GM18858 (cell line): ENCODE measurements around the gene ATP9B.

ENCODE experiments used
- ATAC-seq: cut with Tn5 transposase; IDR thresholded peaks from one replicate; pipeline ENCODE4 v1.9.1; 2021; ENCODE audit not compliant: unreplicated experiment

ATP9B gene, protein sequence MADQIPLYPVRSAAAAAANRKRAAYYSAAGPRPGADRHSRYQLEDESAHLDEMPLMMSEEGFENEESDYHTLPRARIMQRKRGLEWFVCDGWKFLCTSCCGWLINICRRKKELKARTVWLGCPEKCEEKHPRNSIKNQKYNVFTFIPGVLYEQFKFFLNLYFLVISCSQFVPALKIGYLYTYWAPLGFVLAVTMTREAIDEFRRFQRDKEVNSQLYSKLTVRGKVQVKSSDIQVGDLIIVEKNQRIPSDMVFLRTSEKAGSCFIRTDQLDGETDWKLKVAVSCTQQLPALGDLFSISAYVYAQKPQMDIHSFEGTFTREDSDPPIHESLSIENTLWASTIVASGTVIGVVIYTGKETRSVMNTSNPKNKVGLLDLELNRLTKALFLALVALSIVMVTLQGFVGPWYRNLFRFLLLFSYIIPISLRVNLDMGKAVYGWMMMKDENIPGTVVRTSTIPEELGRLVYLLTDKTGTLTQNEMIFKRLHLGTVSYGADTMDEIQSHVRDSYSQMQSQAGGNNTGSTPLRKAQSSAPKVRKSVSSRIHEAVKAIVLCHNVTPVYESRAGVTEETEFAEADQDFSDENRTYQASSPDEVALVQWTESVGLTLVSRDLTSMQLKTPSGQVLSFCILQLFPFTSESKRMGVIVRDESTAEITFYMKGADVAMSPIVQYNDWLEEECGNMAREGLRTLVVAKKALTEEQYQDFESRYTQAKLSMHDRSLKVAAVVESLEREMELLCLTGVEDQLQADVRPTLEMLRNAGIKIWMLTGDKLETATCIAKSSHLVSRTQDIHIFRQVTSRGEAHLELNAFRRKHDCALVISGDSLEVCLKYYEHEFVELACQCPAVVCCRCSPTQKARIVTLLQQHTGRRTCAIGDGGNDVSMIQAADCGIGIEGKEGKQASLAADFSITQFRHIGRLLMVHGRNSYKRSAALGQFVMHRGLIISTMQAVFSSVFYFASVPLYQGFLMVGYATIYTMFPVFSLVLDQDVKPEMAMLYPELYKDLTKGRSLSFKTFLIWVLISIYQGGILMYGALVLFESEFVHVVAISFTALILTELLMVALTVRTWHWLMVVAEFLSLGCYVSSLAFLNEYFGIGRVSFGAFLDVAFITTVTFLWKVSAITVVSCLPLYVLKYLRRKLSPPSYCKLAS

GRCh38 chr18:79068937-79069716 is at the start of gene ATP9B:
Gene ATP9B (plus strand): TSS chr18:79069394. CDS start chr18:79069411, 17 bp downstream.
- ATAC-seq: peak; percentile 61

DNA sequence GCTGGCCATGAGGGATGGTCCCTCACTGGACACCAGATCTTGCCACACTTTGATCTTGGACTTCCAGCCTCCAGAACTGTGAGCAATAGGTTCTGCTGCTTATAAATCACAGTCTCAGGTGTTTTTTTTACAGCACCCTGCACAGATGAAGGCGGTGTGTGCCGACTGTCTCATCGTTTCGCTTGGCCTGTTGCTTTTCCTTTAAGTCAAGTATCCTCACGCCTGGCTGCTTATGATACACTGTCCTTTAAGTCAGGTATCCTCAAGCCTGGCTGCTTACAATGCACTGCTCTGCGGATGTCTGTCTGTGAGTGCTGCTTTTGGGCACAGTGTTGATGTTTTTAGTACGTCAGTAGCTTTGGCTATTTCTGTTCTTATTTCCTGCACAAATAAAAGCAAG is 49.3 kb upstream of the ATP9B start:
- no peak for ATAC-seq

GRCh38 chr18:79022603-79023002 is 46.6 kb upstream of the ATP9B start:
- no peak for ATAC-seq

- ATAC-seq: no peak
Observed at GRCh38 chr18:79026491-79026890, 42.7 kb upstream of the ATP9B start.

GRCh38 chr18:79030680-79031079 is 38.5 kb upstream of the ATP9B start:
- ATAC-seq: no peak

GRCh38 chr18:79042276-79042675 is 26.9 kb upstream of the ATP9B start:
- ATAC-seq: no peak

DNA sequence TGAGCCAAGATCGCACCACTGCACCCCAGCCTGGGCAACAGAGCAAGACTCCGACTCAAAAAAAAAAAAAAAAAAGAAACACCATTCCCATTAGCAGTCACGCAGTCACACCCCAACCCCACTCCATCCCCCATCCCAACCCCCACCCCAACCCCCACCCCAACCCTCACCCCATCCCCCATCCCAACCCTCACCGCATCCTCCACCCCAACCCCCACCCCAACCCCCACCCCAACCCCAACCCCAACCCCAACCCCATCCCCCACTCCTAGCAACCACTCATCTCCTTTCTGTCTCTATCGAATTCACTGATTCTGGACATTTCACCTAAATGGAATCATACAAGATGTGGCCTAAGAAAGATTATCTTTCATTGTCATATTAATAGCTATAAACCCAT is 25.9 kb upstream of the ATP9B start:
- no peak for ATAC-seq

DNA sequence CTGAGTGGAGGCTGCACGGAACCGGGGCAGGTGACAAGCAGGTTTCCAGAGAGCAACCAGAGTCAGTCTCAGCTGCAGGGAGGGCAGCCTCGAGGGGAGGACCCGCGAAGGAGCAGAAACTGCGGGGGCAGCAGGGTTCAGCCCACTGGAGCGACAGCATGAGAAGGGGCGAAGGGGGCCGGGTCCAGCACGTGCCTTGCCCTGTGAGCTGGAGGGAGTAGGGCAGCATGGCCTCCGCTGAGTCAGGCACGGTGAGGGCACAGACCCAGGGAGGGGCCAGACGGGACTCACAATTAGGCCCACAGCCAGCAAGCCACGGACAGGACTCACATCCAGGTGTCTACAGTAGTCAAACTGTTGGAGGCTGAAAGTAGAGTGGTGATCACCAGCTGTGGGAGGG is 22.7 kb upstream of the ATP9B start:
- no peak for ATAC-seq

DNA sequence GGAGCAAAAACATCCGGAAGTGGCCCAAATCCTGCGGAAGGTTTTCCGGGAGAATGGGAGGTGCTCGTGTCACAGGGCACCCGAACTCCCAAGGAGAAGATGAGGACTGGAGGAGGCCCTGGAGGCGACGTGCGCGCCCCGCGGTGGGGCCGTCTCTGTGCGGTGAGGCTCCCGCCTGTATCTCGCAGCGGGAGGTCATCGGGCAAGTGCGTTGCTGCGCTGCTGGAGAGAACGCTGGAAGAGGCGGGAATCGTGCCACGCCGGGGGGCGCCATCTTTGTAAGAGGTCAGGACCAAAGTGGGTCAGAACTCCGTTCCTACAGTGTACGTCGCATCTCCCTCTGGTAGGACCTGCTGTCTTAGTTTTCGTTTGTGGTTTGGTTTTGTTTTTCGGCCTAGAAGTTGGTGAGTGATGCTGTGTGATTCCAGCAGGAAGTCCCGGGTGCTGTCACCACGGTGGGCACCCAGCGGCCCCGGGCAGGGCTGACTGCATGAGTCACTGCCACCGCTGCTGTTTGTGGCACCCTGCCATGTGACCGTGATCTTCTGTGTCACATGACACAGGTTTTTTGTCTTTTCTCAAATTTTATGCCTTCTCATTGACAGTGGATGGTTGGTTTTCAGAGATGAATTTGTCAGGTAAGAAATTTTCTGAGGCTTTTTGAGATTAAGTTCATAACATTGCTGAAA is 21.5 kb upstream of the ATP9B start:
- no peak for ATAC-seq

DNA sequence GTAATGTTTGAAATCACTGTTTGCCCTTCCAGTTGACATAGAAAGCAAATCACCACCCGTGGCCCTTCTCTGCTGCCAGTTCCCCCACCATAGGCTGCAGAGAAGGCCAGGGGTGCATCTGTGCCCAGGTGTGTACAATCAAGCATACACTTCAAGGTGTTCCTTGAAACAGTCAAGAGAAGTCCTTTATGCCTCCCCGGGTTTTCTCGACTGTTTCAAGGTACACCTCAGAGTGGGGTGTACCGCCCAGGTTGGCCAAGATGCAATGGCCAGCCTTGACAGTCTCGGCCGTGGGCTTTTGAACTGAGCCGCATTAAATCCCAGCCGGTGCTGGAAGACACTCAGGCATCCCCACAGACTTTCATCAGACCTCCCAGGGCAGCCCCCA is 21.0 kb upstream of the ATP9B start:
- no peak for ATAC-seq

DNA sequence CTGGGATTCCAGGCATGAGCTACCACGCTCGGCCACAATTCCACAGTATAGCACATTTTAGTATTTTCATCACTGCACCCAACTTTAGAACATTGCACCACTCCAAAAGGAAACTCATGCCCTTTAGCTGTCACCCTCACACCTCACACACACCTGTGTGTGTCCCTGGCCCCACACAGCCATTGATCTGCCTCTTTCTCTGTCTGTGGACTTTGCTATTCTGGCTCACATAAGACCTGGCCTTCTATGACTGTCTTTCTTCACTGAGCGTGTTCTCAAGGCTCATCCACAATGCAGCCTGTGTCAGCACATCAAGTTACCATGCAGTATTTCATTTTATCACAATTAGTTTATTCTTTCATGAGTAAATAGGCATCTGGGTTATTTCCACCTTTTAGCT is 19.7 kb upstream of the ATP9B start:
- no peak for ATAC-seq

DNA sequence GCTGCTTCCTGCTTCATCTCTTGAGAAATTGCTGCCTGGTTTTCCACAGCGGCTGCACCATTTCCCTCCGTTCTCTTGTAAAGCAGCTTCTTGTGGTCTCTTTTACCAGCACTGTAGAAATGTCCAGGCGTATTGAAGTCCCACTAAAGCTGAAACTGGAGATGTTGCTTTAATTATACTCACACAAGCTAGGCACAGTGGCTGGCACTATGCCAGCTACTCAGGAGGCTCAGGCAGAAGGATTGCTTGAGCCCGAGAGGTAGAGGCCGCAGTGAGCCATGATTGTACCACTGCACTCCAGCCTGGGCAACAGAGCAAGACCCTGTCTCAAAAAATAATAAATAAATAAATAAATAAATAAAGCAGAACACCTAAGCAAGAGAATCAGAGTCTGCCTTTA is 19.2 kb upstream of the ATP9B start:
- ATAC-seq: no peak

DNA sequence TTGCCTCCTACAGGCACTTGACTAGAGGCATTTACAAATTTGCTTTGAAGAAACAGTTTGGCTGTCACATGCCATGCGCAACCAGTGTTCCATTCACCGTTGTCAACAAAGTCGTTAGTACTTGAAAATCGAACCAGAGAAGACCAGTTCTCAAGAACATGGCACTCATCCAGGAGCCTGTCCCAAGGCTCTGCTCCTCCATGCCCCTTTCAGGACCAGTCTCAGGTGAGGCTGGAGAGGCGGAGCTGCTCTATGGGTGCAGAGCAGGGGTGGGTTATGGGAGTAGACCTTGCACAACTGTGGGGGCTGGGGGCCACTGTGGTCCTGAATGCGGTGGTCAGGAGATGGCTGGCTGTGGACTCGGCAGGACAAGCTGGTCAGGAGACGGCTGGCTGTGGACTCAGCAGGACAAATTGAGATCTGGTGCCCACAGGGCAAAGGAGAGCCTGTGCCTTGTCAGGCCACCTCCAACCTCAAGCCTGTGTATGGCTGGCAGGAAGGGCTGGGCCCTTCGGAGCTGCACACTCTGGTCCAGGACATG is 12.3 kb upstream of the ATP9B start:
- ATAC-seq: no peak

GRCh38 chr18:79058007-79058406 is 11.2 kb upstream of the ATP9B start:
- peak; percentile 53 for ATAC-seq

- ATAC-seq: no peak
Observed at GRCh38 chr18:79062806-79063205, 6.4 kb upstream of the ATP9B start.

- no peak for ATAC-seq
Observed at GRCh38 chr18:79064228-79064627, 5.0 kb upstream of the ATP9B start.

- ATAC-seq: no peak
Observed at GRCh38 chr18:79065802-79066201, 3.4 kb upstream of the ATP9B start.

- no peak for ATAC-seq
Observed at GRCh38 chr18:79067611-79068010, 1.6 kb upstream of the ATP9B start.

- peak; percentile 19 for ATAC-seq
Observed at GRCh38 chr18:79068341-79068936, 755 bp upstream of the ATP9B start.
